GM12878 (cell line): ENCODE measurements around the gene OSCP1. TPM values are rescaled to one million over a fixed set of nuclear protein-coding genes. Genes with fewer than 3 reads are reported as not detected.

Experiments
- ATAC-seq: fragments of 200-7000 bp; cut with Tn5 transposase; 3 replicates; pipeline ENCODE4 v1.9.1; 2020; ENCODE audit warnings: mild to moderate bottlenecking, moderate library complexity
- BruUV-seq: library from RNA; stranded (reverse); fragments of 400-500 nt; replicated peaks from 2 replicates; lab custom pipeline; 2021; lab: Mats Ljungman, UMichigan
- CTCF ChIA-PET: fragments of 300-600 bp; sonication (Branson Sonifier 250); formaldehyde crosslinking; extraction: SDS; loops from one replicate; lab custom pipeline; 2021; ENCODE audit warnings: inconsistent platforms; lab: Yijun Ruan, JAX
- POLR2A ChIA-PET: fragments of 350-600 bp; formaldehyde crosslinking; extraction: SDS; loops from one replicate; lab custom pipeline; 2021; ENCODE audit warnings: inconsistent platforms; lab: Charles Lee
- RAD21 ChIA-PET: fragments of 300-600 bp; sonication (Branson Sonifier 250); formaldehyde crosslinking; loops from one replicate; lab custom pipeline; 2023; ENCODE audit warnings: antibody characterized with exemption; ENCODE audit not compliant: unreplicated experiment; lab: Charles Lee
- SMC1A ChIA-PET: fragments of 300-600 bp; sonication (Branson Sonifier 250); formaldehyde crosslinking; loops from one replicate; lab custom pipeline; 2023; ENCODE audit not compliant: unreplicated experiment, uncharacterized antibody; lab: Charles Lee
- DNase-seq: peaks from one replicate; pipeline ENCODE4 v3.0.0-alpha.2; 2011; ENCODE audit warnings: low read depth, low spot score
- FAIRE-seq: peaks from 3 replicates; lab custom pipeline; 2011; peaks lifted over from hg19 to GRCh38; lab: Jason Lieb, UNC
- H2AFZ ChIP-seq: 2 replicates; pipeline ENCODE4 v1.6.0; 2011; ENCODE audit warnings: low read depth, low read length, control low read depth; ENCODE audit not compliant: control insufficient read depth
- H3K27ac ChIP-seq: 2 replicates; pipeline ENCODE4 v1.5.1; 2011; ENCODE audit warnings: control low read depth; ENCODE audit not compliant: control insufficient read depth, insufficient read depth
- H3K27me3 ChIP-seq, 2 experiments: replicated peaks in 1 of 2; 2 replicates each; pipeline versions ENCODE4 v1.6.0 to v1.6.1; 2011; ENCODE audit warnings: low read length in 1 of 2; ENCODE audit not compliant: control insufficient read depth in 2 of 2, insufficient read depth in 2 of 2
- H3K36me3 ChIP-seq, 2 experiments: 2 replicates each; pipeline ENCODE4 v1.5.1; 2011; ENCODE audit warnings: low read length in 1 of 2; ENCODE audit not compliant: control insufficient read depth in 2 of 2, insufficient read depth in 2 of 2
- H3K4me1 ChIP-seq: 2 replicates; pipeline ENCODE4 v1.6.1; 2011; ENCODE audit warnings: mild to moderate bottlenecking, low read length, moderate library complexity, mixed read lengths; ENCODE audit not compliant: control insufficient read depth, insufficient read depth
- H3K4me2 ChIP-seq: 2 replicates; pipeline ENCODE4 v1.6.0; 2011; ENCODE audit warnings: control low read depth; ENCODE audit not compliant: control insufficient read depth, insufficient read depth
- H3K4me3 ChIP-seq: fragments of 200-600 bp; sonication (generic); 2 replicates; pipeline ENCODE4 v1.5.1; 2016
- H3K79me2 ChIP-seq: 2 replicates; pipeline ENCODE4 v1.6.0; 2011; ENCODE audit warnings: low read length; ENCODE audit not compliant: control insufficient read depth, insufficient read depth
- H3K9ac ChIP-seq: 2 replicates; pipeline ENCODE4 v1.8.0; 2011; ENCODE audit warnings: low read length, control low read depth, mixed read lengths; ENCODE audit not compliant: control insufficient read depth, insufficient read depth
- H3K9me3 ChIP-seq: replicated peaks from 3 replicates; pipeline ENCODE4 v1.5.1; 2011; ENCODE audit warnings: mild to moderate bottlenecking, low read length; ENCODE audit not compliant: control insufficient read depth, insufficient read depth
- H4K20me1 ChIP-seq: 2 replicates; pipeline ENCODE4 v1.6.0; 2011; ENCODE audit not compliant: control insufficient read depth, insufficient read depth
- CREM ChIP-seq: IDR thresholded peaks from 2 replicates; pipeline ENCODE4 v1.6.1; 2014; ENCODE audit warnings: antibody characterized with exemption, low read depth
- MAX ChIP-seq: IDR thresholded peaks from 2 replicates; pipeline ENCODE4 v1.6.1; 2012; ENCODE audit warnings: low read depth, low read length, improper control_type of control experiment
- SUZ12 ChIP-seq: fragments of 200-600 bp; sonication (generic); IDR thresholded peaks from one replicate; pipeline ENCODE4 v1.6.1; 2018; ENCODE audit warnings: antibody characterized with exemption, mild to moderate bottlenecking; ENCODE audit not compliant: unreplicated experiment
- TARDBP ChIP-seq: IDR thresholded peaks from 2 replicates; pipeline ENCODE4 v1.6.1; 2016; ENCODE audit warnings: borderline replicate concordance
- ZBTB4 ChIP-seq: fragments of 450-650 bp; formaldehyde crosslinking; IDR thresholded peaks from 2 replicates; pipeline ENCODE4 v1.4.0; 2022; ENCODE audit warnings: mild to moderate bottlenecking, moderate library complexity
- WGBS: methylation state at CpG from one replicate; pipeline ENCODE4 v1.1.6; 2016; ENCODE audit warnings: low lambda C conversion rate; ENCODE audit not compliant: insufficient replicate concordance, insufficient coverage; ENCODE audit errors: missing lambda C conversion rate; 5-methylcytosine and 5-hydroxymethylcytosine counted together
- in situ Hi-C: fragments of 300-500 bp; cut with MboI; formaldehyde crosslinking; loops from 9 replicates; pipeline ENCODE4 v1.14.3; 2018; ENCODE audit warnings: mixed read lengths
- intact Hi-C: fragments of 100-400 bp; cut with micrococcal nuclease; formaldehyde crosslinking; loops from one replicate; pipeline ENCODE4 v1.14.2; 2022; ENCODE audit not compliant: unreplicated experiment
- polyA plus RNA-seq, 11 experiments: library from polyadenylated mRNA; depleted of rRNA in 4 of 11; unstranded in 6 of 11; stranded (reverse) in 5 of 11; fragments of >200 nt; fragmentation: Nextera tagmentation in 4 of 11; fragmentation: Illumina TruSeq in 1 of 11; extraction: Ambion mirVana in 4 of 11; extraction: Trizol in 1 of 11; gene quantifications; 1 replicate in 1 of 11; 2 replicates in 10 of 11; pipeline versions ENCODE4 v1.2.1 to v1.2.3, GENCODE V29; 2011 to 2016; ENCODE audit warnings: inconsistent platforms in 2 of 11, missing spikeins in 2 of 11, low read depth in 1 of 11
- total RNA-seq, 4 experiments: library from RNA; depleted of rRNA in 3 of 4; stranded (reverse); fragments of >200 nt in 3 of 4; fragmentation: Illumina TruSeq in 1 of 4; extraction: Trizol in 1 of 4; gene quantifications; 2 replicates each; pipeline versions ENCODE4 v1.2.1 to v1.2.3, GENCODE V29; 2013 to 2021

OSCP1 gene
- total and polyA plus RNA-seq, 10 of the 15 experiments (the other 5 are each of a cell fraction or from before 2014, with no cell fraction given), result 1.8 to 5.9 (median 3.0) TPM

- no peak for FAIRE-seq
- POLR2A ChIA-PET, result interaction anchor here (0.6 to 4.4 kb wide), 5 partner anchors 14 to 231 kb away, joined by 3 to 44 read pairs (median 3); partner anchors contain the start of gene LSM10
Observed at GRCh38 chr1:36381405-36381804, 68.8 kb downstream of the OSCP1 start.

More at GRCh38 chr1:36381405-36381804, 68.8 kb downstream of the OSCP1 start:
- in situ Hi-C loops (no loop called here), intact Hi-C loops (loop anchor here (10.0 kb wide), 2 partner anchors 157 to 227 kb away; partner anchors contain the start of genes MAP7D1 and THRAP3)
- ChIA-PET RAD21 (no interaction called here), CTCF (interaction anchor here (1.0 to 2.8 kb wide), 4 partner anchors 13 to 43 kb away, joined by 3 to 16 read pairs (median 4); partner anchors contain the start of gene LSM10), SMC1A (interaction anchor here (0.6 to 1.6 kb wide), 3 partner anchors 12 to 40 kb away, joined by 3 to 4 read pairs (median 3); no protein-coding TSS in a partner anchor)
- Histone ChIP-seq H3K27ac (no peak overlapping the region), H3K4me2 (peak overlapping the region; percentile 22; the same call in 1 of the 2 replicates), H3K9me3 (no peaks in the 10 kb centered on the region; the same call in 2 of the 3 replicates), H3K4me3 (no peak overlapping the region), H3K9ac (no peak overlapping the region), H2AFZ (no peak overlapping the region), H3K79me2 (peaks cover 65% of the 10 kb centered on the region), H4K20me1 (no peaks in the 10 kb centered on the region), H3K27me3 (no peaks in the 10 kb centered on the region), H3K4me1 (peaks cover 11% of the 10 kb centered on the region), H3K36me3 (0 out of 4 replicates have a peak, but pooled peaks cover 0 to 7% of the 10 kb centered on the region in 2 experiments)
- WGBS, result 85% methylated on average over 5 of the region's 5 CpGs
- TF ChIP-seq ZBTB4 (CRISPR knock-in tag) (no peak), MAX (no peak), TARDBP (no peak), SUZ12 (no peak), CREM (no peak)
- ATAC-seq (no peak), DNase-seq (no peak)
- BruUV-seq, result no TSS peak
